Measurements from ENCODE around the gene HCN2.
A peak's percentile ranks its signal among the peaks of the same experiment; 100 is the strongest.

HCN2 gene

DNA sequence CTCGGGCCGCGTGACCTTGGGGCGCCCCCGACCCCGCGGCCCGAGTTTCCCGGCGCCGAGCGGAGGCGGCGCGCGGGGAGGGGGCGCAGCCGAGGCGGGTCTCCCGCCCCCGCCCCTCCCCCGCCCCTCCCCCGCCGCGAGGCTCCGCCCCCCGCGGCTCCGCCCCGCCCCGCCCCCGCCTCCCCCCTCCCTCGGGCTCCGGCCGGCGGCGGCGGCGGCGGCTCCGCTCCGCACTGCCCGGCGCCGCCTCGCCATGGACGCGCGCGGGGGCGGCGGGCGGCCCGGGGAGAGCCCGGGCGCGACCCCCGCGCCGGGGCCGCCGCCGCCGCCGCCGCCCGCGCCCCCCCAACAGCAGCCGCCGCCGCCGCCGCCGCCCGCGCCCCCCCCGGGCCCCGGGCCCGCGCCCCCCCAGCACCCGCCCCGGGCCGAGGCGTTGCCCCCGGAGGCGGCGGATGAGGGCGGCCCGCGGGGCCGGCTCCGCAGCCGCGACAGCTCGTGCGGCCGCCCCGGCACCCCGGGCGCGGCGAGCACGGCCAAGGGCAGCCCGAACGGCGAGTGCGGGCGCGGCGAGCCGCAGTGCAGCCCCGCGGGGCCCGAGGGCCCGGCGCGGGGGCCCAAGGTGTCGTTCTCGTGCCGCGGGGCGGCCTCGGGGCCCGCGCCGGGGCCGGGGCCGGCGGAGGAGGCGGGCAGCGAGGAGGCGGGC lies at the start of gene HCN2:
TSS of gene HCN2 (plus strand) at position 189 of the 703 bp plus-strand sequence. CDS start at position 254, 65 bp downstream.
- DNase-seq = no peak

DNA sequence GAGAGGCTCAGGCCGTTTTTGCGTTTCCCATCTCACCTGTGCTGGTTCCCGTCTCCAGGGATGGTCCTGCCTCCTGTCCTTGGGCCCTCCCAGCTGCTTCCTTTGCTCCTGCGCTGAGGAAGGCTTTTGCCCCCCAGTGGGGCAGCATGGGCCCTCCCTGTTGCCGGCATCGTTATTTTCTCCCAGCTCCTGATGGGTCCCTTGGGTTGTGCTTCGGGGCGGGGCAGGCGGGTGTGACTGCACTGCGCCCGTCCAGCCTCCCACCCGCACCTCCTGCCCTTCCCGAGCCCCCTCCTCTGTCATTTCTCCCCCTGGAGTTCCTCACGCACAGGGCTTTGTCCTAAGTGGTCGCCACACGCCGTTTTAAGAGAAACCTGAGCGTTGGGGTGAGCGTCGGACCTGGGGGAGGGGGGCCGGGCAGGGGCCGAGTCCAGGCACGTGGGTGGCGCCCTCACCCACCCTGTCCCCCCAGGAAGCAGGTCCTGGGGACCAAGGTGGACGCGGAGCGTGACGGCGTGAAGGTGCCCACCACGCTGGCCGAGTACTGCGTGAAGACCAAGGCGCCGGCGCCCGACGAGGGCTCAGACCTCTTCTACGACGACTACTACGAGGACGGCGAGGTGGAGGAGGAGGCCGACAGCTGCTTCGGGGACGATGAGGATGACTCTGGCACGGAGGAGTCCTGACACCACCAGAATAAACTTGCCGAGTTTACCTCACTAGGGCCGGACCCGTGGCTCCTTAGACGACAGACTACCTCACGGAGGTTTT lies 48.6 kb upstream of the HCN2 start:
- no peak for DNase-seq

DNA sequence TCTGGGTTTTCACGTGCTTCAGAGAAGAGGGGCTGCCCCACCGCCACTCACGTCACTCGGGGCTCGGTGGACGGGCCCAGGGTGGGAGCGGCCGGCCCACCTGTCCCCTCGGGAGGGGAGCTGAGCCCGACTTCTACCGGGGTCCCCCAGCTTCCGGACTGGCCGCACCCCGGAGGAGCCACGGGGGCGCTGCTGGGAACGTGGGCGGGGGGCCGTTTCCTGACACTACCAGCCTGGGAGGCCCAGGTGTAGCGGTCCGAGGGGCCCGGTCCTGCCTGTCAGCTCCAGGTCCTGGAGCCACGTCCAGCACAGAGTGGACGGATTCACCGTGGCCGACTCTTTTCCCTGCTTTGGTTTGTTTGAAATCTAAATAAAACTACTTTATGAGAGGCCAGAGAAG lies 48.0 kb upstream of the HCN2 start:
- DNase-seq = no peak

DNA sequence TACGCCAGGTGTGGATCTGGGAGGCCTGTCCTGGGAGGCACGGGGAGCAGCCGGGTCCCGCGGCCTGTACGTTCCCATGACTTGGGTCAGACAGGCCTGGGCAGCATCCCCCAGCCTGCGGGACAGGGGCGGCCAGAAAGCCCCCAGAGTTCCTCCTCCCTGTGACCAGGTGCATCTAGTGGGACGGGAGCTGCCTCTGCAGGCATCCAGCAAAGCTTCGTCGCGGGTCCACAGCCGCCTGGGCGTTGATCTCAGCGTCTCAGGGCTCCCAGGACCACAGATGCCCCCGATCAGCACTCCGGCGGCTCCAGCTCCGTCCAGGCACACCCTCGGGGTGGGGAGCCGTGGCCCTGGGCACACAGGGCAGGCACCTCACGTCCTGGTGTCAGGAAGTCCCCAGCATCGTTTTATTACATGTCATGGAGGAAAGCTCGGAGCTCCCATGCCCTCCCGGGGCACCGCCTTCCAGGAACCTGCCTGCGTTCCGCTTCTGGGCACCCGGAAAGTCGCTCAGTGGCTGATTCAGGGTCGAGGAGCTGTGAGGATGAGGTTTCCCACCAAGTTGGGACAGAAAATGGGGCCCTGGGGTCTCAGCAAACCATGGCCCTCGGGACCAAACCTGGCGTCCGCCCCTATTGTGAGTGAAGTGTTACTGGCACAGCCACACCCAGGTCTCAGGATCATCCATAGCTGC lies 47.4 kb upstream of the HCN2 start:
- DNase-seq = no peak

DNA sequence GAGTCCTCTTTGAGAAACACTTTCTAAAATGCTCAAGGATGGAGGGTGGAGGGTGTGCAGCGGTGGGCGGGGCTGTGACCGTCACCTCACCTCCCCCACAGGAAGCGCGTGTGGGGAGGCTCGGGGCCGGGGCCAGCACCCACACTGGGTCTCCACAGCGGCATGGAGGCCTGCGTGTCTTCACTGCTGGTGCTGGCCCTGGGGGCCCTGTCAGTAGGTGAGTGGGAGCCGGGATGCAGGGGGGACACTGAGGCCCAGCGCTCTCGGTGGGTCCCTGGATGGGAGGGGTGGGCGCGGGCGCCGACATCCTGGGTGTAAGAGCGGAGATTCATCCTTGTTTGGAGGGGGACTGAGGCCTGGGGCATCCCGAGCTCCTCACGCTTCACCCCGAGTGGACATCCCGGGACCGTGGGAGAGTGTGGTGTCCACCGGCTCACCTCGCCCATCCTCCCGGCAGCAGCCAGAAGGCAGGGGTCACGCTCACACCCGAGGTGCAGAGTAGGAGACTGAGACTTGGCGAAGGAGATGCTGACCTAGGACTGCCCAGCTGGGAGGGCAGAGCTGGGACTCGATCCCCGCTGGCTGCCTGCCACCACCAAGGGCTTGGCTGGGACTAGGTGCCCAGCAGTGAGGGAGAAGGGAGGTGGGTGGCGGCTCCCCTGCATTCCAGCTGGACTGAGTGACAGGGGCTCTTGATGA lies 45.6 kb upstream of the HCN2 start, which contains the start of gene GZMM:
TSS of gene GZMM (plus strand) at position 144 of the 699 bp plus-strand sequence. CDS start at position 163, 19 bp downstream.
- DNase-seq = no peak

DNA sequence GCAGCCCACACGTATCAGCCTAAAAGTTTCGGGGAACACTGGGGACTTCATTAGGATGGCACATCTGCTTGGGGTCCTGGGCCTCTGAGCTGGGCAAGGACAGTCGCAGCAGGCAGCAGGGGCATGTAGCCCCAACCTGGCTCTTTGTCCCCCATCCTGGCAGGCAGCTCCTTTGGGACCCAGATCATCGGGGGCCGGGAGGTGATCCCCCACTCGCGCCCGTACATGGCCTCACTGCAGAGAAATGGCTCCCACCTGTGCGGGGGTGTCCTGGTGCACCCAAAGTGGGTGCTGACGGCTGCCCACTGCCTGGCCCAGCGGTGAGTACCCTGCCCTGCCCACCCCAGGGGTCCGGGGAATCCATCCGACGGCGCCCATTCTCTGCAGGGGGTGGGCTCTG lies 42.6 kb upstream of the HCN2 start:
- DNase-seq = no peak

DNA sequence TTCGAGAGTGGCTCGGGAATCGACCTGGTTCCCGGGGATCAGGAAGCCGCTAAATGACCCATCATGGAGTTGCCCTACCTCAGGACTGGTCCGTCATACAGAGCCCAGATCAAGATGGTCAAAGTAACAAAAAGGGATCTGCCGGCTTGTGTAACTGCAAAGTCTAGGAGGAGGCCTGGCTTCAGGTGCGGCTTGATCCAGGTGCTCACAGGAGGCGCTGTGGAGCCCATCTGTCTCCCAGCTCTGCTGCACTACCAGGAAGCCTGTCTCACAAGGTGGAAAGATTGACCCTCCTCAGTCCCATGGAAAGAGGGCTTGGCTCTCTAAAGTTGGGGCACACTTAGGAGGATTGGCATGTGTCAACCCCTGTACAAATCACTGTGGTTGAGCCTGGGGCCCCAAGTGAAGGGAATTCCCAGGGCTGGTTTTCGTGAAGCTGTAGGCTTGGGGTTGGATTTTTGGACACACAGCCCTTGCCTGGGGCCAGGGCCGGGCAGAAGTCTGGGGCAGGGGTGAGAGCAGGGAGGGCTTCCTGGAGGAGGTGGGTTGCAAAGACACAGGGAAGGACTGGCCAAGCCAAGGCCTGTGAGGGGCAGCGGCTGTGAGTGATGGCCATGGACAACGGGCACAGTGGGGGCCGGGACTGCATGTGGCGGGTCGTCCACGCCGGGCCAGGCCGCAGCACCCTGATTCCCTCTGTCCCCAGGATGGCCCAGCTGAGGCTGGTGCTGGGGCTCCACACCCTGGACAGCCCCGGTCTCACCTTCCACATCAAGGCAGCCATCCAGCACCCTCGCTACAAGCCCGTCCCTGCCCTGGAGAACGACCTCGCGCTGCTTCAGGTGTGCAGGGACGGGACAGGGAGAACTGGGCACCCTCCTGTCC lies 41.6 kb upstream of the HCN2 start:
- no peak for DNase-seq

DNA sequence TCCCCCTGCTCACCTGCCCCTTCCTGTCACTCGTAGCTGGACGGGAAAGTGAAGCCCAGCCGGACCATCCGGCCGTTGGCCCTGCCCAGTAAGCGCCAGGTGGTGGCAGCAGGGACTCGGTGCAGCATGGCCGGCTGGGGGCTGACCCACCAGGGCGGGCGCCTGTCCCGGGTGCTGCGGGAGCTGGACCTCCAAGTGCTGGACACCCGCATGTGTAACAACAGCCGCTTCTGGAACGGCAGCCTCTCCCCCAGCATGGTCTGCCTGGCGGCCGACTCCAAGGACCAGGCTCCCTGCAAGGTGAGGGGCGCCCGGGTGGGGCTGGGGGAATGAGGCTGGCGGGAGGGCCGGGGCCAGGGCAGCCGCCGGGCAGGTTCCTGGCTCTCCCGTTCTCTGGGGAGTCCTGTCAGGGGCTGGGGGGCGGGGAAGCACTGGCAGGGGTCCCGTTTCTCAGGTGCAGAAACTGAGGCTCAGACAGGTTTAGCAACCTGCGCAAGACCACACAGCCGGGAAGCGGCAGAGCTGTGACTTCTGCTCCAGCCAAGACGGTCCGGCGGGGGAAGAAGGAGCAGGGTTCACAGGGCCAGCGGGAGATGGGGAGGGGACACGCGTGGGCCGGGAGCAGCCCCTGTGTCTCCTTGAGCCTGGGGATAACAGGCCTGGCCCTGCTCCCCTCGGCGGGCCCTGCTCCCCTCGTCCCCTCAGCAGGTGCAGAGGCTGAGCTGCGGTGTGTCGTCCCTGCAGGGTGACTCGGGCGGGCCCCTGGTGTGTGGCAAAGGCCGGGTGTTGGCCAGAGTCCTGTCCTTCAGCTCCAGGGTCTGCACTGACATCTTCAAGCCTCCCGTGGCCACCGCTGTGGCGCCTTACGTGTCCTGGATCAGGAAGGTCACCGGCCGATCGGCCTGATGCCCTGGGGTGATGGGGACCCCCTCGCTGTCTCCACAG lies 40.5 kb upstream of the HCN2 start:
- no peak for DNase-seq

DNA sequence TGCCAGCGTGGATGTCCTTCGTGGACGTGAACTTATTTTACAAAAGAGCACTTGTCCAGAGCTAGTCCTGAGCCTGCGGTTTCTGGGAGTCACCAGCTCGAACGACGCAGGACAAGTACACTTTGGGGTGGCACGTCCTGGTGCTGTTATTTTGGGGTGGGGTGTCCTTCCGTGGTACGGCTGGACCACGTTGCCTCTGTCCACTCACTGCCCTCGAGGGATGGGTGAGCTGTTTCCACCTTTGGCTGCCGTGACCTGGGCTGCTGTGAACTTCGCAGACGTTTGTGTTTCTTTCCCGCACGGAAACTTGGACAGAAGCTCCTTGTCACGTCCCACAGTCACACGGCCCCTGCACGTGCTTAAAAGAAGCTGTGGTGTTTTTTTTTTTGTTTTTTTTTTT lies 34.9 kb upstream of the HCN2 start:
- DNase-seq = no peak

DNA sequence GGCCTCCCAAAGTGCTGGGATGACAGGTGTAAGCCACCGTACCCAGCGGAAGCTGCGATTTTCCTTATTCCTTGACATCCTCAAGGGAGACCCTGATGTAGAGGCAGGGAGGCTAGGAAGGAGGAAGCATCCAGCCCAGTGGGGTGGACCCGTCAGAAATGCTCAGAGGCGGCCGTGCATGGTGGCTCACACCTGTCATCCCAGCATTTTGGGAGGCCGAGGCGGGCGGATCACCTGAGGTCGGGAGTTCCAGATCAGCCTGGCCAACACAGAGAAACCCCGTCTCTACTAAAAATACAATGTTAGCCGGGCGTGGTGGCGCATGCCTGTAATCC lies 34.2 kb upstream of the HCN2 start:
- DNase-seq = no peak

DNA sequence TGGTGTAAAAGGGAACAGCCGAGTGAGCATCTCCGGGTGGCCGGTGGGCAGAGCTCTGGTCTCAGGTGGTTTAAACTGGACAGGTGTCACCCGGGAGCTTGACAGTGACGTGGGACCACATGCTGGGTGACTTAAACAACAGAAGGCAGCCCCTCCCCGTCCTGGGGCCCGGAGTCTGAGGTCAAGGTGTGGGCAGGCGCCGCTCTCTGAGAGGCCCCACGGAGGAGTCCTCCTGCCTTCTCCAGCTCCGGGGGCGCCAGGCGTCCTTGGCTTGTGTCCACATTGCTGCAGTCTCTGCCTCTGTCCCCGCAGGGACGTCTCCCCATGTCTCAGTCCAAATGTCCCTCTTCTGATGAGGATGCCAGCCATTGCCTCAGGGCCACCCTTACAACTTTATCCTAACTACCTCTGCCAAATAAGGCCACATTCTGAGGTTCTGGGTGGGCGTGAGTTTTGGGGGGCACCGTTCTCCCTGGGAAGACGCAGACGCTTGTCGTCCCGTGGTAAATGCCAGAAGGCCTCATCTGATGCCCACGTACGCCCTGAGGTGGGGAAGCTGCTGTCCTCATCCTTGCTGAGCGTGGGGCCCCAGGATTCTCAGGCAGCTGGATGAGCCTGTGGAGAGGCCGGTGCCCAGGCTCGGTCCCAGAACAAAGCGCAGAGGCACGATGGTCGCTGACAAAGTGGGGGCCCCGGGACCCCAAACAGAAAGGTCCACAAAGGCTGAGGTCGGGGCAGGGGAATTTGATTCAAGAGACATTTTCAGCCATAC lies 32.9 kb upstream of the HCN2 start:
- DNase-seq = no peak

DNA sequence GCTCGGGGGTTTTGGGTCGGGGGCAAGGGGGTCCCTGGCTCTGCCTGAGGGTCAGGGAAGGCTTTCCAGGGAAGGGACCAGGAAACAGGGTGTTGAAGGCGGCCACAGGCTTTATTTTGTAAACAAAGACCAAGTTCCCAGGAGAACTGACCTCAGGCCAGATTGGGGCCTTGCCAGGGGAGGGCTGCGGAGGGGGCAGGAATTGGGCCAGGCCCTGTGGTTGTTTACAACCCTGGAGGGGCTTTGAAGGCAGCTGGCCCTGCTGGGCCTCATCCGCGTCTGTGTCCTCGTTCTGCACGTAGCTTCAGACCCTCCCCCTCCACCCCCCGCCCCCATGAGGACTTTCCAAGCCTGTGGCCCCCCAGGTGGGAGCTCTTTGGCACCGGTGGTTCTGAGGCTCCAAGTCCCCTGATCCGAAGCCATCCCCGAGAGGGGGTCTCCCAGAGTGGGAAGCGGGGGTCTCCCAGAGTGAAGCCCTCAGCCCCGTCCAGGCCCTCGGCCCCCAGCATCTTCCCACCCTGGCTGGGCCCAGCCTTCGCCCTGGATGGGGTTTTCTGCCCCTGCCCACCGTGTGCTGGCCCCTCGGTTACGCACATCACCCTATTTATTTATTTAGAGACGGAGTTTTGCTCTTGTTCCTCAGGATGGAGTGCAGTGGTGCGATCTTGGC lies 30.8 kb upstream of the HCN2 start:
- no peak for DNase-seq

DNA sequence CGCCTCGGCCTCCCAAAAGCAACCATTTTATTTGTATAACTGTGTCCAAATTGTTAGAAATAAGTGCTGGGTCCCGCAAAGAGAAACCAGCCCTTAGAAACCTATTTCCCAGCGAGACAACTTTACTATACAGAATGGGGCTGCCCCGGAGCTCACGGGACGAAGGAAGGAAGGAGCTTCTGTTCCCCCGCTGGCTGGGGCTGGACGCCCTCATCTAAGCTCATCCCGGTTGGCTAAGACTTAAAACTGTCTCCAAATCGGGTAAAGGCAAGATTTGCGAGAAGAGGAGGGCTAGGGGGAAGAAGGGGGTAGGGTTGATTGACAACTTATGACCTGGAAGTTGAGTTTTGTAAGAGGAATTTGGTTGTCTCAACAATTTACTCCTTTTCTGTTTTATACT lies 29.6 kb upstream of the HCN2 start:
- DNase-seq = no peak

DNA sequence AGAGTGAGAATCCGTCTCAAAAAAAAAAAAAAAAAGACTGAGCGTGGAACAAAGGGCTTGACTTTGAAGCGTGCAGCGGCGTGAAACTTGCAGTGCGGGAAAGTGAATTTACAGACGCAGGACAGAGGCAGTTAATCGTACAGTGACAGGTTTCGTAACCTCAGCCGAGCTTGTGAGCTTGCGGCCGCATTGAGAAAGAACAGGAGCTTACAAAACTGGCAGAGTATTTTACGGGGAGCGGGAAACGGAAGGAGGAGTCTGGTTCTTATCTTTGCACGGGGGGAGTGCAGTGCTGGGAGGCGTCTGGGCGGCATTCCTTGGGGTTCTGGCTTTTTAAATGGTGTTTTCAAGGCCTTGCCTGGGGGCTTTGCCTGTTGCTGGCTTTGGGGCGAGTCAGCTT lies 23.3 kb upstream of the HCN2 start:
- DNase-seq = peak; percentile 29

DNA sequence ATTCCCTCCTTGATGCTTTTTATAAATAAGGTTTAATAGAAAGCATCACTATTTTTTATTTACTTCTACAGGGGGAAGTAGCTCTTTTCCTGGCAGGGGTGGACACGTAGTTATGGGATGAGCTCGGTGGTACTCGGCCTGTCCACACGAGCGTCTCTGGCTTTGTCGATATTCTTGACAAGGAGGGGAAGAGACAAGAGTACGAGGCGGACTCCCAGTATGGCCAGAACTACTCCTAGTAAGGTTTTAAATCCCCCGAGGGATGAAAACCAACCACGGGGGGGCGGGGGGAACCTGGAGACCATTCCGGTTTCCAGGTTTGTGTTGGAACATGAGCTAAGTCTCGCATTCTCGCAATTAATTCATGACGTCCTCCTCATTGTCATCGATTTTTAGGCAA lies 22.8 kb upstream of the HCN2 start:
- DNase-seq = no peak

DNA sequence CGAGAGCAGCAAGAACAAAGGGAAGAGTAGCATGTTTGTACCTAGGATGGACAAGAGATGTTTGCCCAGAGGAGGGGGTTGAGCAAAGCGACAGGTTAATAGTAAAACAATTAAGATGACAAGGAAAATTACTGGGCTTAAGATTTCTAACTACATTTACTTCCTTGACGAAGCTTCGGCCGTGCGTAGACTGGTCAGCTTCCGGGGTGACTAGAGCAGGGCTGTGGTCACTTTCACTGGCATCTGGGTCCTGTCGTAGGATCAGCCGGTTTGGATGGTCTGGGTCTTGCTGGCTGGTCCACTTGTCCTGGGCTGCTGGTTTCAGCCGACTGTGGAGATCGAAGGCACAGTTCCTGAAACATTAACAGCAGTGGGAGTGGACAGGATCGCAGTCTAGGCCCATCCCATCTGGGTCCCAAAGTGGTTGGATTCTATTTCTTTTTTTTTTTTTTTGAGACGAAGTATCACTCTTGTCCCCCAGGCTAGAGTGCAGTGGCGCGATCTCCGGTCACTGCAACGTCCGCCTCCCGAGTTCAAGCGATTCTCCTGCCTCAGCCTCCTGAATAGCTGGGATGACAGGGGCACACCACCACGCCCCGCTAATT lies 22.3 kb upstream of the HCN2 start:
- DNase-seq = no peak

DNA sequence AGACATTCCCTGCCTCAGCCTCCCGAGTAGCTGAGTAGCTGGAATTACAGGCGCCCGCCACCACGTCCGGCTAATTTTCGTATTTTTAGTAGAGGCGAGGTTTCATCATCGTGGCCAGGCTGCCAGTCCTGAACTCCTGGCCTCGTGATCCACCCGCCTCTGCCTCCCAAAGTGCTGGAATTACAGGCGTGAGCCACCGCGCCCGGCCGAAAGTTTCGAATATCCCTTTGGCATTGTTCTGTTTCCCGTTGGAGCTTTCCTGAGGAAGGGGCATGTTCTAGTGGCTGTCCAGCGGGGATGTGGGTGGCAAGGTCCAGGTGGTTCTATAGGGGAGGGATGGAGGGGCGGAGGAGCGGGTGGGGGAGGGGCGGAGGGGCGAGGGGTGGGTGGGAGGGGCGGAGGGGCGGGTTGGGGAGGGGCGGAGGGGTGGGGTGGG lies 19.4 kb upstream of the HCN2 start:
- DNase-seq = no peak

DNA sequence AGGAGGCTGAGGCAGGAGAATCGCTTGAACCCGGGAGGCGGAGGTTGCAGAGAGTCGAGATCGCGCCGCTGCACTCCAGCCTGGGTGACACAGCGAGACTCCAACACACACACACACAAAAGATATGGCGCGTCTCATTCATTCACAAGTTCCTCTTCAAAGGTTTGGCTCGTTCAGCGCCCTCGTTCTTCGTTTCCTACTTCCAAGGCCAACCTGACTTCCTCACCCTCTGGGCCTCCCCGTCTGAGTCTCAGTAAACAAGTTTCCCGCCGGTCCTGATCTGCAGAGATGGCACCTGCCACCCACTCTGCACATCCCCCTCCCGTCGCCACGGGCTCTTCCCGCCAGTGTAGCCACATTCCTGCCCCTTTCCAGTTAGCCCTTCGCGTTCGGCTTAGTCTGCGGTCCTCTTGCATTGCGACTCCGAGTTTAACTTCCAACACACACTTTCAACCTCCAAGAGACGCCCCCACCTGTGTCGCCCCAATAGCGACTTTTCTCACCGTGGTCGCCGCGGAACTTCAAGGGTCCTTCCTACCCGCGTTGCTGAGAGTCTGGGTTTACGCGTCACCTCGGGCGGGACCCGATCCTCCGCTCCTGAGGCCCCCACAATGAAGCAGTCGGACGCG lies 18.6 kb upstream of the HCN2 start:
- peak; percentile 28 for DNase-seq

DNA sequence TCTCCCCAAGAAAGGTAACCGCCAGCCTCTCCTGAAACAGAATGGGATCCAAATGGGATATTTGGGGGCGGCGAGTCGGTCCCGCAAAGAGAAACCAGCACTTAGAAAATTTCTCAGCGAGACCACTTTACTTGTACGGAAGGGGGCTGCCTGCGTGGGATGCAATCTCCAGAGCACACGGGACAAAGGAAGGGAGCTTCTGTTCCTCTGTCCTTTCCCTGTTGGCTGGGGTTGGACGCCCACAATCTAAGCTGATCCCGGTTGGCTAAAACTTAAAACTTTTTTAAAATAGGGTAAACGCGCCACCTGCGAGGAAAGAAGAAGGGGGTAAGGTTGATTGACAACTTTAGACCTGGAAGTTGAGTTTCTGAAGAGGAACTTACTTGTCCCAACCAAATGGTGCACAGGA lies 18.1 kb upstream of the HCN2 start:
- peak; percentile 40 for DNase-seq
